HG02973 (cell line): ENCODE results near the gene MALSU1.
A peak's percentile ranks its signal among the peaks of the same experiment; 100 is the strongest.

Experiments
- ATAC-seq: cut with Tn5 transposase; IDR thresholded peaks from one replicate; pipeline ENCODE4 v1.9.1; 2021; ENCODE audit warnings: moderate library complexity; ENCODE audit not compliant: unreplicated experiment

The MALSU1 gene

DNA sequence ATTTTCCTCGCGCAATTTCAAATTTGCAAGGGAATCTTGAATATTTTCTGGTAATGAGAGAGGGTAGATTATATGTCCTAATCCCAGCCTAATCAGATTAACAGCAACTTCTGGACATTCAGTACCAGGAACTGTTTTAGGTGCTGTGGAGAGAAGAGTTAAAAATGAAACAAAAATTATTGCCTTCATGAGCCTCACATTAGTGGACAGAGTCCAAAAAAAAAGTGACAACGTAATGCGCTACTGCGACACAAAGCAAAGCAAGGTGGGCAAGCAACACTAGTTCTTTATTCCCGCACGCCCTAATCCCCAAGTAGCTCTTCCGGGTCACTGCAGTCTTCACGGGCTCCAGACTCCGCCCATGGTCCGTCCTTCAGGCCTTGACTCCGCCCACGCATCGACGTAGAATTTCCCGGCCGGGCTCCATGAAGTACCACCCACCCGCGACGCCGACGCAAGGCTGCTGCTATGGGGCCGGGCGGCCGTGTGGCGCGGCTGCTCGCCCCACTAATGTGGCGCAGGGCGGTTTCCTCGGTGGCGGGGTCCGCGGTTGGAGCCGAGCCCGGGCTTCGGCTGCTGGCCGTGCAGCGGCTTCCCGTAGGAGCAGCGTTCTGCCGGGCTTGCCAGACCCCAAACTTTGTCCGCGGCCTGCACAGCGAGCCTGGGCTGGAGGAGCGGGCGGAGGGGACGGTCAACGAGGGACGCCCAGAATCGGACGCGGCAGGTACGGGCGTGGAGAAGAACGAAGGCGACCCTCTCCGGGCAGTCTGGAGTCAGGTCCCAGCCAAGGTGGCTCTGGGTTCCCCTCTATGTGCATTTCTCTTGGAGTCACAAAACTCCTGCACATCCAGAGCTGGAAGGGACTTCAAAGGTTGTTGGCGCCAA, at the start of gene MALSU1:
TSS of gene MALSU1 (plus strand) at position 455 of the 885 bp plus-strand sequence. CDS start at position 469, 14 bp downstream.
- peak; percentile 97 for ATAC-seq

DNA sequence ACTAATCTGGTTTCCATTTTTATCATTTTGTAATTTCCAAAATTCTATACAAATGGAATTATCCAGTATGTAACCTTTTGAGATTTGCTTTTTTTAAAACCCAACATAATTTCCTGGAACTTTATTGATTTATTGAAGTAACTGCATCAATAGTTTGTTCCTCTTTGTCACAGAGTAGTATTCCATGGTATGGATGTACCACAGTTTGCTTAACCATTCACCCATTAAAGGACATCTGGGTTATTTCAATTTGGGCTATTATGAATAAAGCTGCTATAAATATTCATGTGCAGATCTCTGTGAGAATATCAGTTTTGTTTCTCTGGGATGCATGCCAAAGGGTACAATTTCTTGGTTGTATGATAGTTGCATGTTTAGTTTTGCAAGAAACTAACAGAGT, 49.7 kb upstream of the MALSU1 start:
- ATAC-seq: no peak

DNA sequence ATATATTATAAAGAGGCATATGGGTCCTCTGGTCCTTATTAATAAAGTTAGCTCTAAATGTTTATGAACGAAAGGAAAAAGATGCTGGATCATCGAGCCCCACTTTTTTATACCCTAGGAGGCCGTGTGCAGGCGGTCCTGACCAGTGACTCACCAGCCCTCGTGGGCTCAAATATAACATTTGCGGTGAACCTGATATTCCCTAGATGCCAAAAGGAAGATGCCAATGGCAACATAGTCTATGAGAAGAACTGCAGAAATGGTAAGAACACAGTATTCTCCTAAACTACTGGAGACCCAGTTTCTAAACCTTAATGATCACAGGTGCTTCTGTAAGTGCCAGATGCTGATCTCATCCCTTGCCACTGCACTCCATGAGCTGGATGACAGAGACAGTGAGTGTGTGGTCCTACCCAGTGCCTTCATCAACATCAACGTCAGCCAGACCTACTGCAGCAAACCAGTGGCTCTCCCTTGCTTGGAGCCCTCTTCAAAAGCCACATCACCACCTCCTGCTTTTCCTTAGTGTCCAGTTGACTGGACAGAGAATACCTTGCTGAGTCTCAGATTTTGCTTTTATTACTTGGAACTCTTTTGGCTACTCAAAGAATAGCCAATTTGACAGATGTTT, 45.0 kb upstream of the MALSU1 start:
- no peak for ATAC-seq

DNA sequence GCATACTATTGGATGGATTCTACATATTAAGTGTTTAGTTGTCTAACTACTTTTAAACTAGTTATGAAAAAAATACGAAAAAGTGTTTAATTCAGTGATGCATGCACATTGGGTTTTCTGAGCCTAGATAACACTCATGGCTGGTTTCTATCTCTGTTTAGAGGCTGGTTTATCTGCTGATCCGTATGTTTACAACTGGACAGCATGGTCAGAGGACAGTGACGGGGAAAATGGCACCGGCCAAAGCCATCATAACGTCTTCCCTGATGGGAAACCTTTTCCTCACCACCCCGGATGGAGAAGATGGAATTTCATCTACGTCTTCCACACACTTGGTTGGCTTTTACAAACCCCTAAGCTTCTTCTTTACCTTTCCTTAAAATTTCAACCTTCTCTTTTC, 42.4 kb upstream of the MALSU1 start:
- no peak for ATAC-seq

DNA sequence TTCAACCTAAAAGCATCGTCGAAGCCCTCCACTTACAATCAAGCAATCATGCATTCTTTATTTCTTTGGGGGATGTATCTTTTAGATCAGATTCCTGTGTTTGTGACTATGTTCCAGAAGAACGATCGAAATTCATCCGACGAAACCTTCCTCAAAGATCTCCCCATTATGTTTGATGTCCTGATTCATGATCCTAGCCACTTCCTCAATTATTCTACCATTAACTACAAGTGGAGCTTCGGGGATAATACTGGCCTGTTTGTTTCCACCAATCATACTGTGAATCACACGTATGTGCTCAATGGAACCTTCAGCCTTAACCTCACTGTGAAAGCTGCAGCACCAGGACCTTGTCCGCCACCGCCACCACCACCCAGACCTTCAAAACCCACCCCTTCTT, 38.8 kb upstream of the MALSU1 start:
- no peak for ATAC-seq

DNA sequence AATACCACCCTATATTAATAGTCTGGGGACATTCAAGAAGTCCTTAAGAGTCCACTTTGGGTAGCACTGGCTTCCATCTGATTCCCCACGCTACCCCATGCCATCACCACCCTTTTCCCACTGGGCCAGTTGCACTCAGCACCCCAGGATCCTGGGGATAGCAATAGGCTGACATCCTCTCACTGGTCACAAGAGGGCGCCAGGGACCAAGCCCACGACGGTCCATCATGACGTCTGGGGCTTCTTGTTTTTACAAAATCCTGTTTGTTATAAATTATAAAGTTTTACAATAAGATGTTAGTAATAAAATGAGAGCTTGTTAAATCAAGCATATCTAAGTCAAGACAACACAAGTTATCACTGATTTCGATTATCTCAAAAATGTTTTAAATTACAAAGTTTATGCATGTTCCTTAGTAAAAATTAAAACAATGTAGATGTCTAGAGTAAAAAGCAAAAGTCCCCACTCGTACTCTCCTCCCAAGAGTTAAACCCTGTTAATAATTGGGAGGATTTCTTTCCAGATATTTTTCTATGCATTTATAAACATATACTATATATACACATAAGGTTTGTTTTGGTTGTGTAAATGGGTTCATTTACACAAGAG, 37.2 kb upstream of the MALSU1 start:
- ATAC-seq: peak; percentile 87

DNA sequence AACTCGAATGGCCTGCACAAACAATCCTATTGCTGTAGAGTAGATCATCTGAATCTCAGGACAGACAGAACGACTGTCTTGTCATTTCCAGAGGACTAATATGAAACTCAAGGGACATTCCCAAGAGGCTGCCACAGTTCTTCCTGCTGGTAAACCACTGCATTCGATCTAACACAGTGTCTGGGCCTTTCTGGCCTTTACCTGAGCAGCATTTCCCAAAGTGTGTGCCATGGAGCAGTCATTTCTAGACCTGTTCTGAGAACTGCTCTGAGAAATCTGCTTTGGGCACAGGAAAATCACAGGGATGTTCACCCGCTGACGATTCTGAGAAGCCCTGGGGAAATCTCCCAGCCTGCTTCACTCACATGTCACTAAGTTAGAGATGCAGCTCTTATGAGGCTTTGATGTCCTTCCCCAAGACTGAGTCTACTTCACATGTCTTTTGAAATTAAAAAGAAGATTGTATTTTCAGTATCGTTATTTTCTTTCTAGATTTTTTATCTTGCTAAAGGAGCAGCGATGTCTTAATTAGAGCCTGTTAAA, 34.2 kb upstream of the MALSU1 start:
- no peak for ATAC-seq

DNA sequence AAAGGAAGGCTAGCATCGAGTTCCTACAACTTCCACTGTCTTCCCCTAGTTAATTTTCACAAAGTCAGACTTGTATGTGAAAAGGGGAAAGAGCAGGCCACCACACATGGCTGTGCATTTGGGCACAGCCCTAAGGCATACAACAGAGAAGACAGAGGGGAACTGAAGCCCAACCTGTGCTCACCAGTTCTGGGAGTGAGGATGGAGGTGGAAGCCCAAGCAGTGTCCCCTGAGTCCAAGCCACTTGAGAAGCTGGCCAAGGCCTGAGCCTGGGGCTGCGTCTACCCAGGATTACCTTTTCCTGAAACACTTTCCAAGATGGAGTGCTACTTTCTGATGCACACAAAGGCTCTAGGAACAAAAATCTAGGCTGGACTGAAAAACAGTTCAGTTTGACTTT, 32.2 kb upstream of the MALSU1 start:
- no peak for ATAC-seq

DNA sequence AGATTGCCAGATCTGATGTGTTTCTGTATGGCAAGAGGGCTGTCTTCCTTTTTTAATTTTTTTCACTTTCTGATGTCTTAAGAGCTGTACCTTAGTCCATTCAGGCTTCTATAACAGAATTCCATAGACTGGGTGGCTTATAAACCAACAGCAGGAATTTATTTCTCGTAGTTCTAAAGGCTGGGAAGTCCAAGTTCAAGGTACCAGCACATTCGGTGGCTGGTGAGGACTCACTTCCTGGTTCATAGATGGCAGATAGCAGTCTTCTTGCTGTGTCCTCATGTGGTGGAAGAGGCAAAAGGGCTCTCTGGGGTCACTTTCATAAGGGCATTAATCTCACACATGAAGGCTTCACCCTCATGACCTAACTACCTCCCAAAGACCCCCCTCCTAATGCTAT, 31.8 kb upstream of the MALSU1 start:
- ATAC-seq: no peak

DNA sequence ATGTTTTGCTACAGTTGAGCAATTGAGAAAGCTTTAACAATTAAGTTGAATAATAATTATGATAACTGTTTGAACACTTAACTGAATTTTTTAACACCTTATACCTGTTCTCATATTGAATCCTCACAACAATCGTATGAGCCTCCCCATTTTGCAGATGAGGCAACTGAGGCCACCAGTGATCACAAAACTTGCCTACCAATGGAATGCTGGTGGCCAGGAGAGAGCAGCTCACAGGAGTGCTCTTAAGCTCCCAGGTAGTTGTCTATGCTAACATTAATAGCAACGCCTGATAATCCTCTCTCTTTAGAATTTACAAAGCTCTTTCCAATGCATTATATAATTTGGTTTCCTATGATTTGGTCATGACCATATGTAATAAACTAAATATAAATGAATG, 31.0 kb upstream of the MALSU1 start:
- ATAC-seq: no peak

DNA sequence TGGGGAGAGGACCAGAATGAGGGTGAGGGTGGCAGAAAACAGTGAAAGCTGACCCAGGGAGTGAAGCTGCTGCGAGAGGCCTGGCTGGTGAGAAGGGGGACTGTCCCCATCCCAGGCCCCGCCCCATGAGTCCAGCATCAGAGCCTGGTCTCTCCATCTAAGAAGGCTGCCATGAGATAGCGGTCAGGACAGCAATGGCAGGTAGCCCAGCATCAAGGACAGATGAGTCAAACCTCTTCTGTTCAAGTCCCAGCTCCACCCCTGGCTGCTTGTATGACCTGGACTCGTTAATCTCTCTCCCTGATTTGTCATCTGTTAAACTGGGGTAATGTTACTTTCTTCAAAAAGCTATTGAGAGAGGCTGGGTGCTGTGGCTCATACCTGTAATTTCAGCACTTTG, 30.4 kb upstream of the MALSU1 start:
- no peak for ATAC-seq

DNA sequence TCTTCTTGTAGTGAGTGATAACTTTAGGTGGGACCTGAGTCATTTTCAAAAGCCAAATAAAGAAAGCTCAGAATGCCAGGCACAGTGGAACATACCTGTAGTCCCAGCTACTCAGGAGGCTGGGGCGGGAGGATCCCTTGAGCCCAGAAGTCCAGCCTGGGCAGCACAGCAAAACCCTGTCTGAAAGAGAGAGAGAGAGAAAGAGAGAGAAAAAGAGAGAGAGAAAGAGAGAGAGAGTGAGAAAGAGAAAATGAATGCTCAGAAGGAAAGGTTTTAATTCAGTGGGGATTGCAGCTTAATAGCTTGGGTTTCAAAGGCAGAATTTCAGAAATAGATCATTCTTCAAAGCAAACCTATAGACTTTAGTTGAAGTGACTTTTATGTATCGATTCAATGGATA, 26.9 kb upstream of the MALSU1 start:
- no peak for ATAC-seq

DNA sequence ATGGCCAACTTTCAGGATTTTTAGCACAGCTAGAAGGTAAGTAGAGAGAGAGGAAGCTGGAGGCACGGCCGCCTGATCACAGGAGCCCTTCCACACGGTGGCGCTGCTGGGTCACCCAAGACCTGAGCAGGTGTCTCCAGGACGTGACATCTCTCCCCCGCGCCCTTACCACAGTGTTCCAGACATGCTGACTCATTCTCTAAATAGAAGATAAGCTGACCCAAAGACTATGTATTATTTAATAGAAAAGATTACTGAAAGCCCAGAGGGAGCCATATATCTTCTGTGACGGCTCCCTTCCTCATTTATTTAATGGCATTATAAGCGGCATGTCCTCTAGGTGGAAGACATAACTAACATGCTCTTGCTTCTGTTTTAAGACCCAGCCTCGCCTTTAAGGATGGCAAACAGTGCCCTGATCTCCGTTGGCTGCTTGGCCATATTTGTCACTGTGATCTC, 26.0 kb upstream of the MALSU1 start:
- ATAC-seq: peak; percentile 96

DNA sequence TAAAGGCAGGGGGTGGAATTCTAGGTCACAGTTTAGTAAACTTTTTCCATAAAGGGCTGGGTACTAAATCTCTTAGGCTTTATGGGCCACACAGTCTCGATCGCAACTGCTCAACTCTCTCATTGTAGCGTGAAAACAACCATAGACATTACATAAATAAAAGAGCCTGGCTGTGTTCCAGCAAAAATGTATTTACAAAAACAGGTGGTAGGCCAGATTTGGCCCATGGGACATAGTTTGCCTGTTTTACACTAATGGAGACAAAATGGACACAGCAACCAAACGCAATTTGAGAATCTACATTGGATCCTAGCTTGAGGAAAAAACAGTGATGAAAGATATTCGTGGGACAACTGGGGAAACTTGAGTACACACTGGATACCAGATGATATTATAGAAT, 23.2 kb upstream of the MALSU1 start:
- ATAC-seq: no peak

DNA sequence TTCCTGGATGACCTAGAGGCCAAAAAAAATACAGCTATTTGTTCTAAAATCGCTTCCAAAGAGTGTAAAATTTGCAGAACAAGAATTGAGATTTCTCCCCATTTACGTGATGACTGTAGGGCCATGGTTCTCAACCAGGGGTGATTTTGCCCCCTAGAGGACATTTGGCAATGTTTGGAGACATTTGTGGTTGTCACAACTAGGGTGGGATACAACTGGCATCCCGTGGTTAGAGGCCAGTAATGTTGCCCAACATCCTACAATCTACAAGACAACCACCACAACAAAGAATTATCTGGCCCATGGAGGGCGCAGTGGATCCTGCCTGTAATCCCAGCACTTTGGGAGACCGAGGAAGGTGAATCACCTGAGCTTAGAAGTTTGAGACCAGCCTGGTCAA, 22.8 kb upstream of the MALSU1 start:
- no peak for ATAC-seq

DNA sequence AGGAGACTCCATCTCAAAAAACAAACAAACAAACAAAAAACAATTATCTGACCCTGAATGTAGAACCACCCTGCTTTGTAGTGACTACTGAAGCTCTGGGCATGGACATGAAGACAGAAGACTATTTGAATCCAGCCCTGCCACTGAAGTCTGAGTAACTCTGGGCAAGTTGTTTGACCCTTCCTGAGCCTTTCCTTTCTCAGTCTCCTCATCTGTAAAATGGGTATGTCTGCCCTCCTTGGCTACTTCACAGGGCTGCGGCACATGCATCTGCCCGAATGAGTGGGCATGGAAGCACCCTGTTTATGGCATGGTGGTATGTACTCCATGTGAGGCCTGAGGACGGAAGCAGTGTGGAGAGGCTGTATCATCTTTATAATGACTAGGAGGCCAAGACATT, 22.2 kb upstream of the MALSU1 start:
- ATAC-seq: no peak

DNA sequence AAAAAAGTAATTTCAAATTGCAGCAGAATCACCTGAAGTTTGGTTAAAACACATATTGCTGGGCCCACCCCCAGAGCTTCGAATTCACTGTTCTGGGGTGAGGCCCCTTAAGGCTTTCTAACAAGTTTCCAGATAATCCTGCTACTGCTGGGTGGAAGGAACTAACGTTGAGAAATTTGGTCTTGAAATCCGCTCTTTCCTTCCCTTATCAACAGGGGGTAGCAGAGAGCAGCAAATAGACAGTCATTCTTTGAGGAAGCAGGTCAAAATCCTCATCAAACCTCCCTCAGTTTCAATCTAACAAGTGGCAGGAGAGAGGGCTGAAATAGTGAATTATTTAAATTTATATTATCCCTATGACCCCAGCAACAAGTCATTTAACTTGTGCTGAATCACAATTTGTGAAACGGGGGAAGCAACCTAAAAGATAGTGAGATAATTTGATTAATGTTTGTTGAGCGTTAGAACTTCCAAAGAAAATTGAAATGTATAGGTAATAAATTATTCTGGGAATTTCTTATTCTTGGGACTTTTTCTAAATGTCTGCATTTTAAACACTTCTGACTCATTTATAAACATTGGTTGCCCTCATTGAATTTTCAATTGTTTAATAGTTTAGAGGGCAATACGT, 21.7 kb upstream of the MALSU1 start:
- ATAC-seq: no peak

DNA sequence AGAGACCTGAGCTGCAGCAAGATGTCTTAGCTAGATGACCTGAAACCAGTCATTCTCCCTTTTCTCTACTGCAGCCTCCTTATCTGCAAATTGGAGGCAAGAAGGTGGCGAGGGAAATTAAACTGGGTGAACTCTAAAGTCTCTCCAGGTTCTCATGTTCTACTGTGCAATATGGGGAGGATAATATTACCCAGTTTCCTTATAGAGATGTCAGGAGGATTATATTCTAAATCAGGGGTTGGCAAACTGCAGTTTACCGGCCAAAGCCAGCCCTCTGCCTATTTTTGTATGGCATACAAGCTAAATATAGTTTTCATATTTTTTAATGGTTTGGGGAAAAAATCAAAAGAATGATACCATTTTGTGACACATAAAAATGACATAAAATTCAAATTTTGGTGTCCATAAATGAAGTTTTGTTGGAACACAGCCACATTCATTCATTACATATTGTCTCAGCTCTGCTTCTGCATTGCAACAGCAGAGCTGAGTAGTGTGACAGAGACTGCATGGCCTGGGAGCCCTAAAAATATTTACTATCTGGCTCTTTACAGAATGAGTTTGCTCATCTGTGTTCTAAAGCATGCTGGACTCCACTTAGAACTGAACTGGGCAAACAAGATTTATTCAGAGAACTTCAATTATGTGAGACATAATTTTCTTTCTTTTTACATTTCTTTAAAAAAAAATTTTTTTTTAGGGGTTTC, 19.2 kb upstream of the MALSU1 start:
- no peak for ATAC-seq

DNA sequence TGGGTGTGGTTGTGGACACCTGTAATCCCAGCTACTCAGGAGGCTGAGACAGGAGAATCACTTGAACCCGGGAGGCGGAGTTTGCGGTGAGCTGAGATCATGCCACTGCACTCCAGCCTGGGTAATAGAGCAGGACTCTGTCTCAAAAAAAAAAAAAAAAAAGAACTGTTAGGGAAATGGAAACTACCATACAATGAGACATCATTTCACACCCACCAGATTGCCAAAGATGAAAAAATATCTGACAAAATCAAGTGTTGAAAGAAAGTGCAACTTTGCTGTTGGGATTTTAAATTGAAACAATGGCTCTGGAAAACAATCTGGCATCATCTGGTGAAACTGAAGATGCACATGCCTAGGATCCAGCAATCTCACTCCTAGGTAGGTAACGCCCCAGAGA, 16.1 kb upstream of the MALSU1 start:
- ATAC-seq: no peak

DNA sequence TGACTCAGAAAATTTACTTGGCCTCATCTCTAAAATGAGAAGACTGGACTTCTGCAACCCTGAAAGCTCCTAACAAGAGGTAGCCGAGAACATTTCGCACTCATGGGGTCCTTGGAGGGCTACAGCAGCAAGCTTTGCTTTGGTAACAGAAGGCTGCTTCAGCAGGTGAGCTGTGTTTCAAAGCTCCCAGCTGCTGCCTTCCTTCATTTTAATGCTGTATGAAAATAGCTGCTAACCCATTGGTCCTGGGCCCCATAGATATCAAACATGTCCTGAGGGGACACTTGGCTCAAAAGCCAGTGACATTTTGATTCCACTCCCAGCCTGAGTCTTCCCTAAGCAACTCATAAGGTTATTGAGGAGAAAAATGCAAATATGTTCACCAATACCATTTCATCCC, 14.3 kb upstream of the MALSU1 start:
- no peak for ATAC-seq
